Astrocyte (in vitro differentiated cells and primary cell): ENCODE results near the gene SELENOW. TPM values are rescaled to one million over a fixed set of nuclear protein-coding genes. Genes with fewer than 3 reads are reported as not detected.

Source experiments
- DNase-seq: peaks from one replicate; pipeline ENCODE4 v3.0.0-alpha.2; 2010; ENCODE audit warnings: low read depth
- FAIRE-seq: peaks from 2 replicates; lab custom pipeline; 2011; peaks lifted over from hg19 to GRCh38; lab: Jason Lieb, UNC
- H2AFZ ChIP-seq: 2 replicates; pipeline ENCODE4 v1.6.0; 2012; ENCODE audit warnings: low read depth, low read length, inconsistent platforms
- H3K27ac ChIP-seq: 2 replicates; pipeline ENCODE4 v1.5.1; 2011; ENCODE audit warnings: low read depth, low read length, inconsistent platforms
- H3K27me3 ChIP-seq: 2 replicates; pipeline ENCODE4 v1.6.0; 2011; ENCODE audit warnings: low read length, inconsistent platforms; ENCODE audit not compliant: insufficient read depth
- H3K36me3 ChIP-seq: 2 replicates; pipeline ENCODE4 v1.5.1; 2011; ENCODE audit warnings: low read length, inconsistent platforms; ENCODE audit not compliant: insufficient read depth
- H3K4me1 ChIP-seq: 2 replicates; pipeline ENCODE4 v1.5.1; 2011; ENCODE audit warnings: low read length, inconsistent platforms; ENCODE audit not compliant: insufficient read depth
- H3K4me2 ChIP-seq: 2 replicates; pipeline ENCODE4 v1.6.0; 2012; ENCODE audit warnings: low read length, inconsistent platforms
- H3K4me3 ChIP-seq: 2 replicates; pipeline ENCODE4 v1.5.1; 2011; ENCODE audit warnings: low read depth, mild to moderate bottlenecking, low read length, inconsistent platforms; ENCODE audit not compliant: insufficient read depth
- H3K79me2 ChIP-seq: 2 replicates; pipeline ENCODE4 v1.6.0; 2012; ENCODE audit warnings: mild to moderate bottlenecking, low read length, inconsistent platforms; ENCODE audit not compliant: insufficient read depth
- H3K9ac ChIP-seq: 2 replicates; pipeline ENCODE4 v1.6.0; 2012; ENCODE audit warnings: mild to moderate bottlenecking, low read length, inconsistent platforms
- H3K9me3 ChIP-seq: 2 replicates; pipeline ENCODE4 v1.5.1; 2012; ENCODE audit warnings: low read depth, mild to moderate bottlenecking, low read length, inconsistent platforms; ENCODE audit not compliant: insufficient read depth
- H4K20me1 ChIP-seq: 2 replicates; pipeline ENCODE4 v1.6.0; 2012; ENCODE audit warnings: low read length, inconsistent platforms; ENCODE audit not compliant: insufficient read depth
- H3K27ac Mint-ChIP-seq: one replicate; pipeline ENCODE4 v1.8.0; 2021; ENCODE audit warnings: mild to moderate bottlenecking, mixed read lengths; ENCODE audit not compliant: unreplicated experiment
- H3K27me3 Mint-ChIP-seq: one replicate; pipeline ENCODE4 v1.8.0; 2021; ENCODE audit warnings: low read depth, mixed read lengths; ENCODE audit not compliant: unreplicated experiment
- H3K36me3 Mint-ChIP-seq: one replicate; pipeline ENCODE4 v1.8.0; 2021; ENCODE audit warnings: low read depth, mixed read lengths; ENCODE audit not compliant: unreplicated experiment
- H3K4me1 Mint-ChIP-seq: one replicate; pipeline ENCODE4 v1.8.0; 2021; ENCODE audit warnings: low read depth, mixed read lengths; ENCODE audit not compliant: unreplicated experiment
- H3K4me3 Mint-ChIP-seq: one replicate; pipeline ENCODE4 v1.8.0; 2021; ENCODE audit warnings: mild to moderate bottlenecking, moderate library complexity, mixed read lengths; ENCODE audit not compliant: unreplicated experiment
- H3K9me3 Mint-ChIP-seq: one replicate; pipeline ENCODE4 v1.8.0; 2021; ENCODE audit warnings: mild to moderate bottlenecking, mixed read lengths; ENCODE audit not compliant: unreplicated experiment
- CTCF ChIP-seq: IDR thresholded peaks from 2 replicates; pipeline ENCODE4 v1.5.1; 2011; ENCODE audit warnings: low read depth, mild to moderate bottlenecking, inconsistent platforms, low read length, moderate library complexity; ENCODE audit not compliant: insufficient read depth
- EZH2 ChIP-seq: IDR thresholded peaks from 2 replicates; pipeline ENCODE4 v1.6.1; 2012; ENCODE audit warnings: mild to moderate bottlenecking, low read length, inconsistent platforms; ENCODE audit not compliant: insufficient read depth
- total RNA-seq: library from RNA; stranded (reverse); gene quantifications from 2 replicates; pipeline ENCODE4 v1.2.1, GENCODE V29; 2021

Gene SELENOW
- total RNA-seq, 1 donor from 2014 or later, result 279 TPM

GRCh38 chr19:47754206-47755064 is 24.1 kb upstream of the SELENOW start:
- Mint-ChIP-seq H3K27me3 (no peaks in the 10 kb centered on the region), H3K9me3 (peaks cover 2% of the 10 kb centered on the region), H3K27ac (no peak overlapping the region), H3K4me1 (no peaks in the 10 kb centered on the region), H3K4me3 (no peak overlapping the region), H3K36me3 (peaks cover 28% of the 10 kb centered on the region)
- Histone ChIP-seq H3K79me2 (peaks cover 9% of the 10 kb centered on the region), H3K4me3 (no peak overlapping the region), H3K27me3 (no peaks in the 10 kb centered on the region), H3K27ac (no peak overlapping the region), H3K9me3 (no peaks in the 10 kb centered on the region), H3K36me3 (peaks cover 23% of the 10 kb centered on the region), H3K4me1 (no peaks in the 10 kb centered on the region), H2AFZ (no peak overlapping the region), H3K9ac (no peak overlapping the region), H4K20me1 (peaks cover 51% of the 10 kb centered on the region), H3K4me2 (no peak overlapping the region)
- FAIRE-seq (no peak), DNase-seq (no peak)
- no peak for TF ChIP-seq CTCF
- no peak for TF ChIP-seq EZH2

GRCh38 chr19:47755065-47755761 is 23.3 kb upstream of the SELENOW start:
- Histone ChIP-seq H3K79me2 (peaks cover 5% of the 10 kb centered on the region), H3K4me3 (no peak overlapping the region), H3K36me3 (peaks cover 17% of the 10 kb centered on the region), H3K9ac (no peak overlapping the region), H3K9me3 (no peaks in the 10 kb centered on the region), H3K27ac (no peak overlapping the region), H3K4me1 (no peaks in the 10 kb centered on the region), H4K20me1 (peaks cover 44% of the 10 kb centered on the region), H3K4me2 (no peak overlapping the region), H3K27me3 (no peaks in the 10 kb centered on the region), H2AFZ (no peak overlapping the region)
- Mint-ChIP-seq H3K27ac (no peak overlapping the region), H3K4me1 (no peaks in the 10 kb centered on the region), H3K9me3 (peaks cover 2% of the 10 kb centered on the region), H3K27me3 (no peaks in the 10 kb centered on the region), H3K36me3 (peaks cover 27% of the 10 kb centered on the region), H3K4me3 (no peak overlapping the region)
- TF ChIP-seq CTCF (no peak), EZH2 (no peak)
- no peak for FAIRE-seq
- no peak for DNase-seq
